NCI-H2196 treated with DMSO at 0.1 percent for 48 hours (cell line): ENCODE data around the gene SLC25A39.
"Not testable (repeated sequence)": the region's sequence is repeated elsewhere in the genome, so short reads cannot be mapped to it uniquely, and the experiment has no call there.

Experiments
- DNase-seq: peaks from one replicate; lab custom pipeline; 2025; ENCODE audit not compliant: unreplicated experiment; lab: John Stamatoyannopoulos, UW

SLC25A39 gene

DNA sequence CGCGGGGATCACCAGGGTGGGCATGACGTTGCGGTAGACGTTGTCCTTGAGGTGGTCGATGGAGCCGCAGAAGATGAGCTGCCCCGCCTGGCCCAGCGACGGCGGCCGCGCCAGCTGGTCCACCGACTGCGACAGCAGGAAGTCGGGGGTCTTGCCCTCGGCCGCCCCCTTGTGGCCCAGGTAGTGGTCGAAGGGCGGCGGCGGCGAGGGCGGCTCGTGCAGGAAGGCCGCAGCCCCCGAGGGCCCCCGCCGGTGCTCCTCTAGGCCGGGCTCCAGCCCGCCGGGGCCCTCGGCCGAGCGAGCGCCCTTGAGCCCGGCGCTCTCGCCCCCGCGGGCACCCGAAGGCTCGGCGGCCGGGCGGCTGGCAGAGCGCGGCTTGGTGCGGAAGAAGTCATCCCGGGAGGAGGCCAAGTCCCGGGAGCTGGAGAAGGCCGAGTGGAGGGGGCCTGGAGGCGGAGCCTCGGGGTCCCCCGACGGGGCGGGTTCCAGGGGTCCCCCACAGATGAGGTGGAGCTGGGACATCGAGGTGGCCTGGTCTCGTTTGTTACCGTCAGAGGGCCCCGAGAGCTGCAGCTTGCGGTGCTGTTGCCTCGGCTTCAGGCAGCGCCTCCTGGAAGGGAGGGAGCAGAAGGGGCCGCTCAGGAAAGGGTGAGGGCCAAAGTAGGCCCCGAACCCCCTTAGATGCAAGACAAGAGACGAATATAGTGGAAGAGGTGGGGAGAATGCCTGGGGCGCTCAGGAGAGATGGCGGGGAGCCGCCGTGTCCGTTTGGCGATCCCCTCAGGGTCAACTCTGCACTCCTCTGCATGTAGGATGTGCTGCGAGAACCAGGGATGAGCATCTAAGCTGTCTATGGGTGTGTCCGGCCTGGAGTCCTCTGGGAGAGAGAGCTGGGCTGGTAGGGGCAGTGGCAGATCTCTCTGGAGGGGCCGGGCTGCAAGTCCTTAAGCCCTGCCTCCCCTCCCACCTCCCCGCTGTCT is 30.2 kb upstream of the SLC25A39 start:
- no peak for DNase-seq

DNA sequence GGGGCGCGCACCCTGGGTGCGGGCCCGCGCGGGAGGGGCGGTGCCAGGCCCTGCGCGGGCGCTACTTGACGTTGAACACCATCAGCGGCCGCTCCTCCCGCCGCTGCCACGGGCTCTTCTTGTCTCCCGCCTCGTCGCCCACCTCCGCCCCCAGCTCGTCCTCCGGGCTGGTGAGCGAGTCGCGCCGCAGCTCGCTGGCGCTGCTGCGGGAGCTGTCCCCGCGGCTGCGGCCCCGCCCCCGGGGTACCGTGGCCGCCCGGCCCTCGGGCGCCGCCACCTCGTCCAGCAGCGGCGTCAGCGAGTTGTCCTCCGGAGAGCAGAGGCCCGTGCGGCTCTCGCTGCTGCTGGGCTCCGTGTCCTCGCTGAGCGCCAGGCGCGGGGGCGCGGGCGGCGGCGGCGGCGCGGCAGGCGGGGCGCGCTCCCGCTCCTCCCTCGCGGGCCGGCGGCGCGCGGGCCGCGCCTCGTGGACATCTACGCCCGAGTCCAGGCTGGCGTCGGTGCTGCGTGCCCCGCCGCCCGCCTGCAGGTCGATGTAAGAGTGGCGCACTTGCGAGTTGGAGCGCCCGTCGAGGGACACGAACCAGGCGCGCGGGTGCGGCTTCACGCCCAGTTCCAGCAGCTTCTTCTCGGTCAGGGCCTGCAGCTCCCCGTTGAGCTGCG is 29.2 kb upstream of the SLC25A39 start:
- no peak for DNase-seq

DNA sequence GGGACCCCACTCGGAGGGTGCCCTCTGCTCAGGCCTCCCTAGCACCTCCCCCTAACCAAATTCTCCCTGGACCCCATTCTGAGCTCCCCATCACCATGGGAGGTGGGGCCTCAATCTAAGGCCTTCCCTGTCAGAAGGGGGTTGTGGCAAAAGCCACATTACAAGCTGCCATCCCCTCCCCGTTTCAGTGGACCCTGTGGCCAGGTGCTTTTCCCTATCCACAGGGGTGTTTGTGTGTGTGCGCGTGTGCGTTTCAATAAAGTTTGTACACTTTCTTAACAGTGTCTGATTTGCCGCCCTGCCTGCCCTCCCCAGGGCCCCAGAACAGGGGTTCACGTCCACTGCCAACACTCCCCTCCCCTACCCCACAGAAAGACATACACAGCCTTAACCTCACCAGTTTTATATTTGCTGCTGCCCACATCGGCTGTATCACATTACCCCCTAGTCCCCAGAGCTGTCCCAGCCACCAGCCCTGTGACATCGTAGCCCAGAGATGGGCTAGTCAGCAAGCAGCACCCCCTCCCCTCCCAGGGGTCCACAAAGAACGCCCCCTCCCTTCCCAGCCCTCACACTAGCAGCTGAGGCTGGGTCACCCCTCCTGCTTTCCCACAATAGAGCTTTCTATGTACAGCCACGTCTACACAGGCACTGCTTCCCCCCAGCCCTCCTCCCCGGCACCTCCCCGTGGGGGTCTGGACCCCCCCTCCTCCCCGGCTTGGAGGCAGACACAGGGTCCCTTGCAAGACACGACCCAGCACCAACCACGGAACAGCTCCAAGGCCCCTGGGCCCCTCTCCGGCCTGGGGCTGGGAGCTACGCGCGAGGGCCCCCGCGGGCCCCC is 28.4 kb upstream of the SLC25A39 start:
- DNase-seq = no peak

DNA sequence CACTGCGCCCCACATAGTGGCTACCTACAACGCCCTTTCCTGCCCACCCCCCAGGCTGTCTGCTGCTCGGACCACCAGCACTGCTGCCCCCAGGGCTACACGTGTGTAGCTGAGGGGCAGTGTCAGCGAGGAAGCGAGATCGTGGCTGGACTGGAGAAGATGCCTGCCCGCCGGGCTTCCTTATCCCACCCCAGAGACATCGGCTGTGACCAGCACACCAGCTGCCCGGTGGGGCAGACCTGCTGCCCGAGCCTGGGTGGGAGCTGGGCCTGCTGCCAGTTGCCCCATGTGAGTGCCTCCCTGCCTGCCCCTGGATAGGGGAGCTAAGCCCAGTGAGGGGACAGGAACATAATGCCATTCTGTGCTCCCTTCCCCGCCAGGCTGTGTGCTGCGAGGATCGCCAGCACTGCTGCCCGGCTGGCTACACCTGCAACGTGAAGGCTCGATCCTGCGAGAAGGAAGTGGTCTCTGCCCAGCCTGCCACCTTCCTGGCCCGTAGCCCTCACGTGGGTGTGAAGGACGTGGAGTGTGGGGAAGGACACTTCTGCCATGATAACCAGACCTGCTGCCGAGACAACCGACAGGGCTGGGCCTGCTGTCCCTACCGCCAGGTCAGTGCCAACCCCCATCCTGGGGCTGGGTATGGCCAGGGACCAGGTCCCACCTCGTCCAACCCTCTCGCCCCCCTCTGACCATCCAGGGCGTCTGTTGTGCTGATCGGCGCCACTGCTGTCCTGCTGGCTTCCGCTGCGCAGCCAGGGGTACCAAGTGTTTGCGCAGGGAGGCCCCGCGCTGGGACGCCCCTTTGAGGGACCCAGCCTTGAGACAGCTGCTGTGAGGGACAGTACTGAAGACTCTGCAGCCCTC is 27.6 kb upstream of the SLC25A39 start:
- DNase-seq = no peak

DNA sequence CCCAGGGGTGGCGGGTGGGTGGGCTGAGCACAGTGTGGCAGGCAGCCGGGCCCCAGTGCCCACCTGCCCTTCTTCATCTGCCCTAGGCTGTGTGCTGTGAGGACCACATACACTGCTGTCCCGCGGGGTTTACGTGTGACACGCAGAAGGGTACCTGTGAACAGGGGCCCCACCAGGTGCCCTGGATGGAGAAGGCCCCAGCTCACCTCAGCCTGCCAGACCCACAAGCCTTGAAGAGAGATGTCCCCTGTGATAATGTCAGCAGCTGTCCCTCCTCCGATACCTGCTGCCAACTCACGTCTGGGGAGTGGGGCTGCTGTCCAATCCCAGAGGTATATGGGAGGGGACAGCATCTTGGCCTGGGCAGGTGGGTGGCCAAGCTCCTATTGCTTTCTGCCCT is 26.8 kb upstream of the SLC25A39 start:
- DNase-seq = no peak

DNA sequence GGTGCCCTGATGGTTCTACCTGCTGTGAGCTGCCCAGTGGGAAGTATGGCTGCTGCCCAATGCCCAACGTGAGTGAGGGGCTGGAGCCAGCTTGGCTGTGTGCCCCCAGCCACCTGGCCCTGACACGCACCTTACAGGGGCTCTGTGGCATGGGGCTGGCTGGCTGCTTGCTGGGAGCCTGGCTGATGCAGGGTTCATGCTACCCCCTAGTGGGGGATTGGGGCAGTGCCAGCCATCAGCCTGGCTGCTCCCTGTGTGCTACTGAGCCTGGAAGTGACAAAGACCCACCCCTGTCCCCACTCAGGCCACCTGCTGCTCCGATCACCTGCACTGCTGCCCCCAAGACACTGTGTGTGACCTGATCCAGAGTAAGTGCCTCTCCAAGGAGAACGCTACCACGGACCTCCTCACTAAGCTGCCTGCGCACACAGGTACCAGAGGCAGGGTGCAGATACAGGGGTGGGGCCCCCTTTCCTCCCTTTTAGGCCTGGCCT is 26.2 kb upstream of the SLC25A39 start:
- DNase-seq = no peak

DNA sequence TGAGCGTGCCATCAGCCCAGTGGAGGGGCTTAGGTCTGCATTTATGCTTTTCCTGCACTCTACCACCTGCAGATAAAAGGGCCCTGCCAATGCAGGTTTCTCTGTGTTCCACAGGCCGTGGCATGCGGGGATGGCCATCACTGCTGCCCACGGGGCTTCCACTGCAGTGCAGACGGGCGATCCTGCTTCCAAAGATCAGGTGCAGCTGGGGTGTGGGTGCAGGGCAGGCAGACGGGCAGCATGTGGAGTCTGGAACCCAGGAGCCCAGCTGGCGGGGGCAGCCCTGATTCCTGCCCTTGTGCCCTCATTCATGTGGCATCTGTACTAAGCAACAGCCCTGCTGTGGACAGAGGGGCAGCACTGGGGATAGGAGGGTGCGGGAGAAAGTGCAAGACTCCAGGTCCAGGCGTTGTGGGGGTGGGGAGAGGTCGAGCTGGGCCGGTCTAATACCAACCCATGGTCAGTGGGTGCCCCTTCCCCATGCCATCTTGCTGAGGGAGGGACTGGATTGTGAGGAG is 25.0 kb upstream of the SLC25A39 start:
- DNase-seq = no peak

DNA sequence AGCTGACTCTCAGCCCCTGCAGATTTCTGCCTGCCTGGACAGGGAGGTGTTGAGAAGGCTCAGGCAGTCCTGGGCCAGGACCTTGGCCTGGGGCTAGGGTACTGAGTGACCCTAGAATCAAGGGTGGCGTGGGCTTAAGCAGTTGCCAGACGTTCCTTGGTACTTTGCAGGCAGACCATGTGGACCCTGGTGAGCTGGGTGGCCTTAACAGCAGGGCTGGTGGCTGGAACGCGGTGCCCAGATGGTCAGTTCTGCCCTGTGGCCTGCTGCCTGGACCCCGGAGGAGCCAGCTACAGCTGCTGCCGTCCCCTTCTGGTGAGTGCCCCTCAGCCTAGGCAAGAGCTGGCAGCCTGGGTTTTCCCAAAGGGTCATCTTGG is 24.4 kb upstream of the SLC25A39 start:
- DNase-seq = no peak

DNA sequence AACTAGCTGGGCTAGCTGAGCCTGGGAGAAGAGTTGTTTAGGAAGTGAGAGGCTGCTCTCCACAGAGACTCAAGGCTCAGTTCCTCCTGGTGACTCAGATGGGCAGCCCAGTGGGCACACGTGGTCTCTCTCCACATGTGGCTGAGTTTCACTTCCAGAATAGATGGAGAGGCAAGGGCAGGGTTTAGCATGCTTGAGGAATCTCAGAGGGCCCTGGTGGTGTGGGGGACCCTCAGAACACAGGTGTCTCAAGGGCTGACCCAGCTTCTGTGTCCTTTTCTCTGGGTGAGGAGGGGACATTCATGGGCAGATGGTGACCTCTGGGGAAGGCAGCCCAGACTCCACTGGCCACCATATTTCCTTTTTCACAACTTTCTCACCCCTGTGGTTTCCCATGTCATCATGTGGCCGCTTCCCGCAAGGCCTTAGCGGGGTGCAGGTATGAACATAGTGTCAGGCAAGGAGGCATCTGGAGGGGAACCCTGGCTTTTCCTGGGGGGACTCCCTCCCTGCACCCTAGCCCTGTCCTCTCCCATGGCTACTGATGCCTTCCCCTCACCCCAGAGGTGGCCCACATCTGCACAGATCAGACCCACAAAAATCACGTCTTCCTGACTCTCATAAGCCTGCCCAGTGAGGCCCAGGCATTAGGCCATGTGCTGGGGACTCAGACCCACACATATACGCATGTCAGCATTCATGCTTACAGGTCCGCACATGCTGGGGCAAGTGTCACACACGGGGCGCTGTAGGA is 23.8 kb upstream of the SLC25A39 start:
- no peak for DNase-seq

DNA sequence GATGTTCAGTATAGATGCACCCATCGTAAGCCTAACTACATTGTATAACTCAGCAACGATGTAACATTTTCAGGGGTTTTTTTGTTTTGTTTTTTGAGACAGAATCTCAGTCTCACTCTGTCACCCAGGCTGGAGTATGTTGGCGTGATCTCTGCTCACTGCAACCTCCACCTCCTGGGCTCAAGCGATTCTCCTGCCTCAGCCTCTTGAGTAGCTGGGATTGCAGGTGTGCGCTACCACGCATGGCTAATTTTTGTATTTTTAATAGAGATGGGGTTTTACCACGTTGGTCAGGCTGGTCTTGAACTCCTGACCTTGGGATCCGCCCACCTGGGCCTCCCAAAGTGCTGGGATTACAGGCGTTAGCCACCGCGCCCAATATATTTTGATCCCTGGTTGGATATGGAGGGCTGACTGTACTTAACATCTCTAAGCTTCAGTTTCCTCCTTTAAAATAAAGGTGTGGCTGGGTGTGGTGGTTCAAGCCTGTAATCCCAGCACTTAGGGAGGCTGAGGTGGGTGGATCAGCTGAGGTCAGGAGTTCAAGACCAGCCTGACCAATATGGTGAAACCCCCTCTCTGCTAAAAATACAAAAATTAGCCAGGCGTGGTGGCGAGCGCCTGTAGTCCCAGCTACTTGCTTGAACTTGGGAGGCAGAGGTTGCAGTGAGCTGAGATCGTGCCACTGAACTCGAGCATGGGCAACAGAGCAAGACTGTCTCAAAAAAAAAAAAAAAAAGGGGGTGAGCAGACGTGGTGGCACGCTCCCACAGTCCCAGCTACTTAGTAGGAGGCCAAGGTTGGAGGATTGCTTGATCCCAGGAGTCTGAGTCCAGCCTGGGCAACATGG is 22.8 kb upstream of the SLC25A39 start:
- DNase-seq = not testable (repeated sequence)

DNA sequence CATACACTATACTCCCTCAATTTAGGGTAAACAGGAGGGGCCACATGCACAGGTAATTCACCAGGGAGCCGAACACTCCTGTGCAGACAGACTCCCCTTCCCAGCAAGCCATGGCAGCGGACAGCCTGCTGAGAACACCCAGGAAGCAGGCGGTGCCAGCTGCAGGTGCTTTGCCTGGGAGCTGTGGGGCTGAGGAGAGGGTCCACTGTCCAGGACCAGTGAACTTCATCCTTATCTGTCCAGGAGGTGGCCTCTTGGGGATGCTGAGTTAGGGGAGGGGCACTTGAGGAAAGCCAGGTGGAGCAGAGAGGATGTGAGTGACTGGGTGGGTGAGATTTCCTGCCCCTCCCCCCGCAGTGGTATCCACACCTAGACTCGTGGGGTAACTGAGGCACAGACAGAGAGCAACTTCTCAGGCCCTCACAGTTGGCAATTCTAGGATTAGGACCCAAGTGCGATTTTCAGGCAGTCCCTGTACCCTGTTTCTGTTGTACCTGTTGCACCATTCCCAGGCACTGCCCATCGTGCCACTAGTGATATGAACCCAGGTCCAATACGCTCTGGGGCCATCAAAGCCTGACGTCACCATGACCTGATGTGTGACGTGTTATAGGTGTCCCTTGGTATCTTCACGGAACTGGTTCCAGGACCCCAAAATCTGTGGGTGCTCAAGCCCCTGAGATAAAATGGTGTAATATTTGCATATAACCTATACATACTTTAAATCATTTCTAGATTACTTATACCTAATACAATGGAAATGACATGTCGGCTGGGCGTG is 21.6 kb upstream of the SLC25A39 start:
- DNase-seq = no peak

DNA sequence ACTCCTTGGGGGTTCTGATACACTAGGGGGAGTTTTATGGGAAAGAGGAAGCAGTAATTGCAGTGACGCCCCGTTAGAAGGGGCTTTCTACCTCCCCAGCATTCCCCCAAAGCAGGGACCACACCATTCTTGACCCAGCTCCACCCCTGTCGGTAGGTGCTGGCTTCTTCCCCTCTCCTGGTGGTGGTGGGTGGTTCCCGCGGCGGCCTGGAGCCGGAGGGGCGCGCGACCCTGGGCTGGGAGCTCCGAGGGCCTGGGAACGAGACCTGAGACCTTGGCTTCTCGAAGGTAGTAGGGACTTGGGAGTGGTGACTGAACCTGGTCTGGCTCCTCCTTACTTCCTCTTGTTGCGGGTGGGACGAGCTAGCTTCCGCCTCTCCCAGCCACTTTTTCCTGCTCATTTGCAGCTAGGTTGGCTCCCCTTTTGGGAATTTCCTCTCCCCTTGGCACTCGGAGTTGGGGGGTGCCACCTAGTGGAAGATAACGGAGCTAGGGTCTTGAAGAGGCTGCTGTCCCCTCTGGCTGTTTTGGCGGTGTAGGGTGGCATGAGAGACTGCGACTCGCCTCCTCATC is 20.9 kb upstream of the SLC25A39 start:
- no peak for DNase-seq

DNA sequence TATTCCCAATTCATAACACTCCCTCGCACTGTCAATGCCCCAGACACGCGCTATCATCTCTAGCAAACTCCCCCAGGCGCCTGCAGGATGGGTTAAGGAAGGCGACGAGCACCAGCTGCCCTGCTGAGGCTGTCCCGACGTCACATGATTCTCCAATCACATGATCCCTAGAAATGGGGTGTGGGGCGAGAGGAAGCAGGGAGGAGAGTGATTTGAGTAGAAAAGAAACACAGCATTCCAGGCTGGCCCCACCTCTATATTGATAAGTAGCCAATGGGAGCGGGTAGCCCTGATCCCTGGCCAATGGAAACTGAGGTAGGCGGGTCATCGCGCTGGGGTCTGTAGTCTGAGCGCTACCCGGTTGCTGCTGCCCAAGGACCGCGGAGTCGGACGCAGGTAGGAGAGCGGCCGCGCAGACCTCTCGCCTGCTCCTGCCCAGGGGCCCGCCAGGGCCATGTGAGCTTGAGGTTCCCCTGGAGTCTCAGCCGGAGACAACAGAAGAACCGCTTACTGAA is 20.4 kb upstream of the SLC25A39 start, which contains the start of gene GRN:
Gene GRN (plus strand): TSS at position 364 of the 515 bp plus-strand sequence. CDS start 3,863 bp downstream, outside the sequence.
- DNase-seq = peak; percentile 98

DNA sequence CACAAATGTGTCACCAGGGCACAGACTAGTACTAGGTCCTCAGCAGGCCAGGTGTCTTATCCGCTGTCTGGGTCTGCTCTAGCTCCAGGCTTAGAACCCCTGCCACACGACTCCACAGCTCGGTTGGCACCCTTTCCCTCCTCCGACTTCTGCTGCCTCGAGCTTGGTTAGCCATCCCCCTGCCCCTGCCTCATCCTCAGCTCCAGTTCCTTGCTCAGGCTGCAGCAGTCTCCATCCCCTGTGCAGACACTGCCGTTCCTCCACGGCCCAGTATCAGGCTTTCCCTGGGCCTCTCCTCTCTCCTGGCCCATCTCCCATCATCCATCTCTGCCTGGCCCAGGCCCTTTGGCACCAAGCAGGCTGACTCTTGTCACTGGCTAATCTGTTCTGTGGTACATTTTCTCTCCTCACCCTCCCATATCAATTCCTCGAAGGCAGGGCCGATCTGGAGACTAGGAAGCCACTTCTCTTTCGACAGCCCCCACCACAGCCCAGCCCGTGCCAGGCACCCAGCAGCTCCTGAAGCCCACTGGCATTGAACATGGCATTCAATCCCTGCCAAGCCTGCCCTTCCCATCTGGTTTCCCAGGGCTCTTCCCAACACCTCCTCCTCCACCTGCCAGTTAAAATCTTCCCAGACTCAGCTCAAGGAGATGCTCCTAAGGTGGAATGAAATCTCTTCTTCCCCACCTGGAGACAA is 19.0 kb upstream of the SLC25A39 start:
- DNase-seq = no peak

DNA sequence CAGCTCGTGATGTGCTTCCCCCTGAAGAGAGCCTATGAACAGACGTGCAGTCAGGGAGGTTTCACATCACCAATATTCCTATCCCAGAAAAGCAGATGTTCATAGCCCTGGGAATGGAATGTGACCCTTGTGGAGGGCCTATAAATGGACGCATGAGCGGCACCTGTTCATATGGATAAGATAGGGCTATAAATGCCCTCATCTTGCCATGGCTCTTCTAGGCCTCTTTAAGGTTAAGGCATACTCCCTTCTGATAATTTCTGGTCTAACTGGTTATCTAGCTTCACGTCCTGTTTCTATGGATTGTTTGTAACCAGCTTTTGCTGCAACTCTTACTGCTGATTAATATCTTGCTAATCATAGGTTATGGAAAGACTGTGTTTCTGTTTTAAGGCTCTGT is 15.9 kb upstream of the SLC25A39 start:
- not testable (repeated sequence) for DNase-seq

DNA sequence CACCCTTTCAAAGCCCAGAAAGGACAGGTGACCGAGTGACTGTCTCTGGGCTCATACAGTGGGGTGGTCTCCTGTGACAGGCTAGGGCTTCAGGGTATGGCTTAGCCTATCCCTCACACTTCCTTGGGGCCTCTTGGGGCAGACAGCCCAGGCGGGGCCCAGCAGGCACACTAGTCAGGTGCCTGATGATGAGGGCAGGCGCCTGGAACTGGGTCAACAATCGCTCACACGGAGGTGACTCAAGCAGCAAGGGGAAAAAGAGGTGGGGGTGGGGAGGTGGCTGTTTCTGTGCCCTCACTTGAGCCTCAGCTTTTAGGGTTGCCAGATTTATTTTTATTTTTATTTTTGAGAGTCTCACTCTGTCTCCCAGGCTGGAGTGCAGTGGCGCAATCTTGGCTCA is 14.1 kb upstream of the SLC25A39 start:
- no peak for DNase-seq
